ENCODE data around the gene HDGFL2. TPM values are rescaled to one million over a fixed set of nuclear protein-coding genes. Genes with fewer than 3 reads are reported as not detected.
"Not testable (repeated sequence)": the region's sequence is repeated elsewhere in the genome, so short reads cannot be mapped to it uniquely, and the experiment has no call there.

HDGFL2 gene
- total RNA-seq, 1 donor from 2014 or later: 44.8 TPM

DNA sequence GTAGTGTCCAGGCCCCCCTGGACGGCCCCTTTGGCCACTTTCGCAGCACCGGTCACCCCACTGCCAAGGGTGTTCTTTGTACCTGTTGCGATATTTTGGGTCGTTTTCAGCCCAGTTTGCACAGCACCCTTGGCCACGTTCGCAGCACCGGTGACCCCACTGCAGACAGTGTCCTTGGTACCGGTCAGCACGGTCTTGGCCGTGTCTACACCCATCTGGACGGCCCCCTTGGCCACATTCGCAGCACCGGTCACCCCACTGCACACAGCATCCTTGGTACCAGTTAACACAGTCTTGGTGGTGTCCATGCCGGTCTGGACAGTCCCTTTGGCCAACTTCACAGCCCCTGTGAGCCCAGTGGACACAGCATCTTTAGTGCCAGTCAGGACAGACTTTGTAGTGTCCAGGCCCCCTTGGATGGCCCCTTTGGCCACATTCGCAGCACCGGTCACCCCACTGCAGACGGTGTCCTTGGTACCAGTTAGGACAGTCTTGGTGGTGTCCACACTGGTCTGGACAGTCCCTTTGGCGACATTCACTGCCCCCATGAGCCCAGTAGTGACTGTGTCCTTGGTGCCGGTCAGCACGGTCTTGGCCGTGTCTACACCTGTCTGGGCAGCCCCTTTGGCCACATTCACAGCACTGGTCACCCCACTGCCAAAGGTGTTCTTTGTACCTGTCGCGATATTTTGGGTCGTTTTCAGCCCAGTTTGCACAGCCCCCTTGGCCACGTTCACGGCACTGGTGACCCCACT is 39.4 kb downstream of the HDGFL2 start:
- FAIRE-seq (no peak), DNase-seq (ENCODE audit: low spot score in 2 of 2) (no peak)

DNA sequence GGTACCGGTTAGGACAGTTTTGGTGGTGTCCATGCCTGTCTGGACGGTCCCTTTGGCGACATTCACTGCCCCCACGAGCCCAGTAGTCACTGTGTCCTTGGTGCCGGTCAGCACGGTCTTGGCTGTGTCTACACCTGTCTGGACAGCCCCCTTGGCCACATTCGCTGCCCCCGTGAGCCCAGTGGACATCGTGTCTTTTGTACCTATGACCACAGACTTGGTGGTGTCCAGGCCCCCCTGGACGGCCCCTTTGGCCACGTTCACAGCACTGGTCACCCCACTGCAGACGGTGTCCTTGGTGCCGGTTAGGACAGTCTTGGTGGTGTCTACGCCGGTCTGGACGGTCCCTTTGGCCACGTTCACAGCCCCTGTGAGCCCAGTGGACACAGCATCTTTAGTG is 40.0 kb downstream of the HDGFL2 start:
- FAIRE-seq (no peak), DNase-seq (ENCODE audit: low spot score in 2 of 2) (no peak)

GRCh38 chr19:4513248-4513647 is 41.2 kb downstream of the HDGFL2 start:
- DNase-seq (ENCODE audit: low spot score in 2 of 2) (no peak), FAIRE-seq (no peak)

DNA sequence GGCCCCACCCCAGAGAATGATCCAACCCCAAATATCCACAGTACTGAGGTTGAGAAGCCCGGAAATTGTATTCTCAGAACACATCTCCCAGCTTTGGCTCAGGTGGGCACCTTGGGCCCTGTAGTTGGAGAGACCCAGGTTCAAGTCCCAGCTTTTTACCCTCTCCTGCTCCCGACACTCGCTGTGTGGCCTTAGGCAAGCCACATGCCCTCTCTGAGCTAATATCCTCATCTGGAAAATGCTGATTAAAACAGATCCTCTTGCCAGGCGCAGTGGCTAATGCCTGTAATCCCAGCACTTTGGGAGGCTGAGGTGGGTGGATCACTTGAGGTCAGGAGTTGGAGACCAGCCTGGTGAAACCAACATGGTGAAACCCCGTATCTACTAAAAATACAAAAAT is 43.6 kb downstream of the HDGFL2 start:
- FAIRE-seq (no peak), DNase-seq (ENCODE audit: low spot score in 2 of 2) (no peak)

DNA sequence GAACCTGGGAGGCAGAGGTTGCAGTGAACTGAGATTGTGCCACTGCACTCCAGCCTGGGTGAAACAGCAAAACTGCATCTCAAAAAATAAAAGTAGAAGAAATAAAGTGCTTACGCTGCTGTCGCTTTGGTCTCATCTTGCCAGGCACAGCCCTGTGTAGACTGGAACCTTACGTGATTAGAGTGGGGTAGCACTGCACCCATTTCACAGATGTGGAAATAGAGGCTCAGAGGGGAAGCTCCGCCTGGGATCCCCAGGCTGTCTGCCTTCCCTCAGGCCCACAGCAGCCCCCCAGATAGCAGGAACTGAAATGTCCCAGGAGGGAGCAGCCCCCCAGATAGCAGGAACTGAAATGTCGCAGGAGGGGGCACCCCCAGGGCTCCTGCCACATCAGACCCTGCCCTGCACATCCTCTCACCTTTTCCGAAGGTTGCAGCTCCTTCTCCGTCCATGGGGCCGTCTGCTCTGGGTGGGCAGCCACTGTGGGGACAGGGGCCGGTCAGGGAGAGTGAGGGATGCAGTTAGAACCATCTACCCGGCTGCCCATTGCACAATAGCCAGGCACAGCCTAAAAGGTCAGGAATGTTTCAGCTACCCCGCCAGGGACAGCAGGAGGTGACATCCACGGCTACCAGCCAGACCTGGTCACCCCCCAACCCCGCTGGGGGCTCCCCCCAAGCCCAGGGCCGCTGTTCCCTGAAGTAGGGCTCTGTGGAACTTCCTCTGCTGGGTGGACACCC is 44.3 kb downstream of the HDGFL2 start:
- DNase-seq (ENCODE audit: low spot score in 2 of 2): no peak
- no peak for FAIRE-seq

DNA sequence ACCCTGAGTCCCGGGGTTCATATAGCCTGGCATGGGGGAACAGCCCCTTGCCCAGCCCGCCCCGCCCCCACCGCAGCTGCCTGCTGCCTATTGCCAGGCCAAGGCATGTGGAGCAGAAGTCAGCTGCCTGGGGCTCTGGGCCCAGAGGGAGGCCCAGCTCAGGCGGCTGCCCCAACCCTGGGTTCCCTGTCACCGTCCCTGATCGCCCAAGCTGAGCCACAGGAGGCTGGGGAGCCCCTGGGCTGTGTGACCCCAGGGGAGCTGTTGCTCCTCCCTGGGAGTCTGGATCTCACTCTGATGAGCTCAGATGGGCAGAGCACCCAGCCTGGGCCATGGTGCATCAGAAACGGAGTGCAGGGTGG is 44.8 kb downstream of the HDGFL2 start:
- FAIRE-seq: no peak
- no peak for DNase-seq (ENCODE audit: low spot score in 2 of 2)

- DNase-seq (ENCODE audit: low spot score in 2 of 2) (no peak), FAIRE-seq (no peak)
Observed at GRCh38 chr19:4517451-4518057, 45.5 kb downstream of the HDGFL2 start.

- peak; percentile 56 to 66 for DNase-seq (ENCODE audit: low spot score in 2 of 2)
- FAIRE-seq: no peak
Observed at GRCh38 chr19:4518345-4519171, 46.5 kb downstream of the HDGFL2 start, which contains the start of gene PLIN4. Gene PLIN4 (minus strand): TSS chr19:4518486. CDS start chr19:4518272, 214 bp downstream.

GRCh38 chr19:4519172-4519496 is 47.0 kb downstream of the HDGFL2 start:
- FAIRE-seq: no peak
- DNase-seq (ENCODE audit: low spot score in 2 of 2): no peak

- no peak for FAIRE-seq
Observed at GRCh38 chr19:4519521-4520277, 47.6 kb downstream of the HDGFL2 start.

GRCh38 chr19:4521170-4521887 is 49.2 kb downstream of the HDGFL2 start:
- FAIRE-seq: no peak
- no peak for DNase-seq (ENCODE audit: low spot score in 2 of 2)

More at GRCh38 chr19:4519521-4520277, 47.6 kb downstream of the HDGFL2 start:
- no peak for DNase-seq (ENCODE audit: low spot score in 2 of 2)

GRCh38 chr19:4521888-4522242 is 49.8 kb downstream of the HDGFL2 start:
- DNase-seq (ENCODE audit: low spot score in 2 of 2) (no peak), FAIRE-seq (no peak)

DNA sequence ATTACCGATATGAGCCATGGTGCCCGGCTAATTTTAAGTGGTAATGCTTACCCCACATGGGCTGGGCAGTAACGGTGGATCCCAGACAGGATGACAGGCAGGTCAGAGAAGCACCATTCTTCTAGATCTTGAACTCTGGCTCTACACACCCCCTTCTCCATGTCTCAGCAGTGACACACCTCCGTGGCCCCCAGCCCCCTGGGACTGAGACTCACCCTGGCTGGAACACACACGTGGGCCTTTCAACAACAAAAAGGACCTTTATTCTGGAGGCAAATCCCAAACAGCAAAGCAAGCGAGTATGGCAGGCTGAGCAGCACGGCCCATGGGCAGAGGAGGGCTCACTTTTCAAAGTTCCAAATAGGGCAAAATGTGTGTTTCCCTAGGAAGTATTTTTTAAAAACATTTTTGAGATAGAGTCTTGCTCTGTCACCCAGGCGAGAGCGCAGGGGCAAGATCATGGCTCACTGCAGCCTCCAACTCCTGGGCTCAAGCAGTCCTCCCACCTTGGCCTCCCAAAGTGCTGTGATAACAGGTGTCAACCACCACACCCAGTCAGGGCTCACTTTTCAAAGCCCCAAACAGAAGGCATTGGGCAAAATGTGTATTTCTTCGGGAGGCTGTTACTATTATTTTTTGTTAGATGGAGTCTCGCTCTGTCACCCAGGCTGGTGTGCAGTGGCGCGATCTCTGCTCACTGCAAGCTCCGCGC is 50.4 kb downstream of the HDGFL2 start:
- FAIRE-seq (no peak), DNase-seq (ENCODE audit: low spot score in 2 of 2) (no peak)

GRCh38 chr19:4523306-4524110 is 51.4 kb downstream of the HDGFL2 start:
- no peak for FAIRE-seq
- peak in 1 of 2 donors; percentile 65 for DNase-seq (ENCODE audit: low spot score in 2 of 2)

- DNase-seq (ENCODE audit: low spot score in 2 of 2) (peak in 1 of 2 donors; percentile 61), FAIRE-seq (no peak)
Observed at GRCh38 chr19:4524808-4525562, 52.9 kb downstream of the HDGFL2 start.

DNA sequence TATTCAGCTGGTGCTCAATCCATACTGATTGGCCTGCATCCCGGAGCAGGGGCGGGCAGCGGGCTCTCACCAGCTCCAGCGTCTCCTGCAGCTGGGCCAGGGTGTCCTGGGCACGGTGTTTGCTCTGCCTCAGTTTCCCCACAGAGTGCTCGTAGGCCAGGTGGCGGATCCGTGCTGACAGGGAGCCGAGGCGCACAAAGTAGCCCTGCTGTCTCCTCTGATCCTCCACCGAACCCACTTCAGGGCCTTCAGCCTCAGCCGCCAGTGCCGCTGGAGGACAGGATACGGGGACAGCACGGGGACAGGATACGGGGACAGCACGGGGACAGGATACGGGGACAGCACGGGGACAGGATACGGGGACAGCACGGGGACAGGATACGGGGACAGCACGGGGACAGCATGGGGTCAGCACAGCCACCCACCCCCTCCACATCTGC is 53.5 kb downstream of the HDGFL2 start:
- no peak for FAIRE-seq

DNA sequence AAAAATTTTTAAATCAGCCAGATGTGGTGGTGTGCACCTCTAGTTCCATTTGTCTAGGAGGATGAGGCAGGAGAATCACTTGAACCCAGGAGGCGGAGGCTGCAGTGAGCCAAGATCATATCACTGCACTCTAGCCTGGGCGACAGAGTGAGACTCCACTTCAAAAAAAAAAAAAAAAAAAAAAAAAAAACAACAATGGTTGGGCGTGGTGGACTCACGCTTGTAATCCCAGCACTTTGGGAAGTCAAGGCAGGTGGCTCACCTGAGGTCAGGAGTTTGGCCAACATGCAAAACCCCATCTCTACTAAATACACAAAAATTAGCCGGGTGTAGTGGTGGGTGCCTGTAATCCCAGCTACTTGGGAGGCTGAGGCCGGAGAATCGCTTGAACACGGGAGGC is 55.3 kb downstream of the HDGFL2 start:
- FAIRE-seq; DNase-seq (ENCODE audit: low spot score in 2 of 2): not testable (repeated sequence)

More for the DNA sequence above, 53.5 kb downstream of the HDGFL2 start:
- DNase-seq (ENCODE audit: low spot score in 2 of 2): no peak

All from frontal cortex (tissue), 4 donors.